Airway epithelial cell (primary cell): ENCODE data around the gene CARHSP1. TPM values are rescaled to one million over a fixed set of nuclear protein-coding genes. Genes with fewer than 3 reads are reported as not detected.

Experiments used
- total RNA-seq: library from RNA; depleted of rRNA; stranded (reverse); fragments of >200 nt; gene quantifications from 2 replicates; pipeline ENCODE4 v1.2.3, GENCODE V29; 2015

Gene CARHSP1
- total RNA-seq, result 95.3 and 105 TPM in 2 replicates

DNA sequence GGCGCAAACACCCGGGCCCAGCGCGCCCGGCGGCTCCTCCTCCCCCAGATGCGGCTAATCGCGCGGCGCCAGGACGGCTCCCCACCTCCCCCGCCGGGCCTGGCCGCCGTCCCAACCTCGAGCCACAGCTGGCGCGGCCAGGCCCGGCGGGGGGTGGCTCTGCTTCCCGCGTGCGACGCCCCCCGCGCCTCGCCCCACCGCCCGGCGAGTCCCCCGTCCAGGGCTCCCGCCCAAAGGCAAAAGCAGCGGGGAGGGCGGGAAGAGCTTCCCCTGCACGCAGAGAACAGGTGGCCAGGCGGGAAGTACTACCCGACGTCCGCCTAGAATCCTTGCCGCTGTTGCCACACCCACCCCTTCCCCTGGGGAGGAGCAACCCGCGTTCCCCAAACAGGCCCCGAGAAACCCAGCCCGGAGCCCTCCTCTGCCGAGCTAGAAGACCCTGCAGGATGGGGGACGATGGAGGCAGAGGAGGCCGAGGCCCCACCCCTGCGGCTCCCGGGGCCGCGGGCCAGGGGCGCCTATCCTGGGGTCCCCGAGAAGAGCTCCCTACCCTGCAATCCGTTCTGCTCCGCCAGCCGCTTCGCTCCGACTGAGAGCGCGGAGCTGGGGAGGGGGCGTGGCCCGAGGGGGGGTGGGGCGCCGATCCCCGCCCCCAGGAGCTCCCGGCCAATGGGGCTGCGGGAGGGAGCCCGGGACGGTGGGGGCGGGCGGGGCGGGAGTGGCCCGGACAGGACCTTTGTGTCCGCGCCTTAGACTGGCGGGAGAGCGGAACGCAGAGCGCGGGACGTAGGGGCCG is at the start of gene CARHSP1:
CARHSP1 (minus strand) TSS at position 591 of the 796 bp plus-strand sequence. CDS start 9,678 bp downstream, outside the sequence.

DNA sequence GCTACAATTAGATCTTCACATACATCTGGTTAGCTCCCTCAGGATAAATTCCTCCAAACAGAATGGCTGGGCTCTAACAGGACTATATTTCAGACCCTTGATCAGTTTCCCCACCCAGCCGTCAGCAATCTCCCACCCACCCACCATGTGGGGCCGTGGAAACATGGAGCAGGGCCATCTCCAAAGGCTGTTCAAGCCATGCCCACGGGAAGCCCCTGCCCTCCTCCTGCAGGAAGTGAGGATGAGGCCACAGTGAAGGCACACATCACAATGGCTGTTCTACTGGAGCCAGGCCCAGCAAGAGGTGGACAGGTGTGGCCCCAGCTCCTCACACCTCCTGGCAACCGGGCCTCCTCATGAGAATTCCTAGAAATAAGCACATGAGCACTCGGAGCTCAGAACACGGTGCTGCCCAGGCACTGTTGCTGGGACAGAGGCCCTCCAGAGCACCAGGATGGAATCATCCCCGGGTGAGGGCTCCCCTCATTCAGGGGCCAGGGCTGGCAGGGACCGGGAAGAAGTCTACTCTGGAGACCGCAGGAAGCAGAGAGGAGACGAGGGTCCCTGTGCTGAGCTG is 13.3 kb upstream of the CARHSP1 start, which contains the start of gene LITAFD:
LITAFD (plus strand) TSS at position 311 of the 577 bp plus-strand sequence. CDS start 2,005 bp downstream, outside the sequence.

Other genes starting within 250 kb of the CARHSP1 start
- 11.8 and 18.3 TPM in 2 replicates for gene METTL22, start 247.3 kb downstream of the CARHSP1 start, total RNA-seq
- gene ABAT, start 194.4 kb downstream of the CARHSP1 start, total RNA-seq, result 5.9 and 9.3 TPM in 2 replicates
- gene TMEM186, start 71.4 kb downstream of the CARHSP1 start, total RNA-seq, result 10.1 and 11.4 TPM in 2 replicates
- gene PMM2, start 71.2 kb downstream of the CARHSP1 start, total RNA-seq, result 36.5 and 36.7 TPM in 2 replicates
- gene LITAFD, start 13.3 kb upstream of the CARHSP1 start, total RNA-seq, result not detected in 2 replicates
- 65.4 and 66.9 TPM in 2 replicates for gene USP7, start 94.9 kb upstream of the CARHSP1 start, total RNA-seq
- gene HAPSTR1, start 222.6 kb upstream of the CARHSP1 start, total RNA-seq, result 39.2 and 45.3 TPM in 2 replicates